GM13977 (cell line): ENCODE measurements around the gene RP2.

Source experiments
- DNase-seq: peaks from one replicate; pipeline ENCODE4 v3.0.0; 2012; ENCODE audit warnings: low spot score
- CTCF ChIP-seq: IDR thresholded peaks from 2 replicates; pipeline ENCODE4 v1.5.1; 2012; ENCODE audit warnings: mild to moderate bottlenecking, control low read depth; ENCODE audit not compliant: insufficient read depth; ENCODE audit errors: extremely low read depth, missing control alignments
- in situ Hi-C: fragments of 300-500 bp; cut with MboI; formaldehyde crosslinking; loops from one replicate; pipeline ENCODE4 v1.12.0; 2022; ENCODE audit warnings: low sequenced_read_pairs, low pct_unique_long_range_greater_than_20kb, mixed read lengths, inconsistent platforms; ENCODE audit not compliant: unreplicated experiment

The RP2 gene

GRCh38 chrX:46882266-46882665 lies 45.4 kb downstream of the RP2 start:
- no peak for DNase-seq

GRCh38 chrX:46884799-46885198 lies 48.0 kb downstream of the RP2 start:
- no peak for TF ChIP-seq CTCF
- DNase-seq = no peak
- in situ Hi-C loops = no loop called here

More at GRCh38 chrX:46882266-46882665, 45.4 kb downstream of the RP2 start:
- in situ Hi-C loops = no loop called here
- no peak for TF ChIP-seq CTCF

- TF ChIP-seq CTCF = no peak
- DNase-seq = no peak
- in situ Hi-C loops = no loop called here
Measured at GRCh38 chrX:46898207-46898606, 61.4 kb downstream of the RP2 start.

- in situ Hi-C loops = no loop called here
- peak; percentile 62 for DNase-seq
- peak; percentile 67 for TF ChIP-seq CTCF
Measured at GRCh38 chrX:46903458-46904242, 66.8 kb downstream of the RP2 start.

- no peak for DNase-seq
- in situ Hi-C loops = no loop called here
- no peak for TF ChIP-seq CTCF
Measured at GRCh38 chrX:46904626-46905025, 67.8 kb downstream of the RP2 start.

GRCh38 chrX:46910415-46910814 lies 73.6 kb downstream of the RP2 start:
- no peak for TF ChIP-seq CTCF
- in situ Hi-C loops = no loop called here
- DNase-seq = no peak
